ENCODE results near the gene AKR1A1. TPM values are rescaled to one million over a fixed set of nuclear protein-coding genes. Genes with fewer than 3 reads are reported as not detected.

AKR1A1 gene
- polyA plus RNA-seq, 3 donors: 219 to 245 (median 219) TPM

GRCh38 chr1:45535988-45536766 lies 14.4 kb upstream of the AKR1A1 start:
- no peak overlapping the region for H3K27ac Mint-ChIP-seq
- intact Hi-C loops (cut with micrococcal nuclease): no loop called here
- Histone ChIP-seq H3K27ac (ENCODE audit: low read depth in 1 of 2, low read length in 2 of 2) (no peak overlapping the region), H3K4me2 (replicated peaks; ENCODE audit: extremely low read depth, low read length, poor library complexity, severe bottlenecking) (no peak overlapping the region), H3K79me2 (ENCODE audit: insufficient read depth, low read length) (no peaks in the 10 kb centered on the region), H2AFZ (ENCODE audit: insufficient read depth, low read depth, low read length, poor library complexity, severe bottlenecking) (no peak overlapping the region), H3K9me3 (replicated peaks in 1 of 2; ENCODE audit: control insufficient read depth in 1 of 2, insufficient read depth in 1 of 2, low read length in 2 of 2) (no peaks in the 10 kb centered on the region), H3K36me3 (replicated peaks in 1 of 2; ENCODE audit: control insufficient read depth in 1 of 2, insufficient read depth in 2 of 2, low read length in 2 of 2) (no peaks in the 10 kb centered on the region), H3K4me3 (replicated peaks in 1 of 3; ENCODE audit: low read depth in 2 of 3, low read length in 3 of 3) (no peak overlapping the region), H3K9ac (ENCODE audit: insufficient read depth, low read length, poor library complexity, severe bottlenecking) (no peak overlapping the region), H3K27me3 (ENCODE audit: control insufficient read depth in 2 of 2, insufficient read depth in 2 of 2, low read length in 2 of 2) (no peaks in the 10 kb centered on the region), H4K20me1 (ENCODE audit: insufficient read depth, low read length) (no peaks in the 10 kb centered on the region), H3K4me1 (ENCODE audit: control insufficient read depth in 1 of 2, insufficient read depth in 2 of 2, low read length in 2 of 2) (peaks cover 18 to 33% of the 10 kb centered on the region in 2 donors)
- no CpG with 5 or more reads among the region's 6 CpGs for WGBS (ENCODE audit: insufficient coverage)
- no peaks in the 10 kb centered on the region for H3K36me3 Mint-ChIP-seq
- peaks cover 20% of the 10 kb centered on the region for H3K4me1 Mint-ChIP-seq
- H3K9me3 Mint-ChIP-seq: no peaks in the 10 kb centered on the region
- H3K27me3 Mint-ChIP-seq (ENCODE audit: low read depth in 3 of 3): peaks cover 2 to 9% (median 4%) of the 10 kb centered on the region in 3 donors
- DNase-seq: no peak
- TF ChIP-seq, protein P1, sequence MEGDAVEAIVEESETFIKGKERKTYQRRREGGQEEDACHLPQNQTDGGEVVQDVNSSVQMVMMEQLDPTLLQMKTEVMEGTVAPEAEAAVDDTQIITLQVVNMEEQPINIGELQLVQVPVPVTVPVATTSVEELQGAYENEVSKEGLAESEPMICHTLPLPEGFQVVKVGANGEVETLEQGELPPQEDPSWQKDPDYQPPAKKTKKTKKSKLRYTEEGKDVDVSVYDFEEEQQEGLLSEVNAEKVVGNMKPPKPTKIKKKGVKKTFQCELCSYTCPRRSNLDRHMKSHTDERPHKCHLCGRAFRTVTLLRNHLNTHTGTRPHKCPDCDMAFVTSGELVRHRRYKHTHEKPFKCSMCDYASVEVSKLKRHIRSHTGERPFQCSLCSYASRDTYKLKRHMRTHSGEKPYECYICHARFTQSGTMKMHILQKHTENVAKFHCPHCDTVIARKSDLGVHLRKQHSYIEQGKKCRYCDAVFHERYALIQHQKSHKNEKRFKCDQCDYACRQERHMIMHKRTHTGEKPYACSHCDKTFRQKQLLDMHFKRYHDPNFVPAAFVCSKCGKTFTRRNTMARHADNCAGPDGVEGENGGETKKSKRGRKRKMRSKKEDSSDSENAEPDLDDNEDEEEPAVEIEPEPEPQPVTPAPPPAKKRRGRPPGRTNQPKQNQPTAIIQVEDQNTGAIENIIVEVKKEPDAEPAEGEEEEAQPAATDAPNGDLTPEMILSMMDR (IDR thresholded peaks at IDR 0.05): no peak
- no peak overlapping the region for H3K4me3 Mint-ChIP-seq

DNA sequence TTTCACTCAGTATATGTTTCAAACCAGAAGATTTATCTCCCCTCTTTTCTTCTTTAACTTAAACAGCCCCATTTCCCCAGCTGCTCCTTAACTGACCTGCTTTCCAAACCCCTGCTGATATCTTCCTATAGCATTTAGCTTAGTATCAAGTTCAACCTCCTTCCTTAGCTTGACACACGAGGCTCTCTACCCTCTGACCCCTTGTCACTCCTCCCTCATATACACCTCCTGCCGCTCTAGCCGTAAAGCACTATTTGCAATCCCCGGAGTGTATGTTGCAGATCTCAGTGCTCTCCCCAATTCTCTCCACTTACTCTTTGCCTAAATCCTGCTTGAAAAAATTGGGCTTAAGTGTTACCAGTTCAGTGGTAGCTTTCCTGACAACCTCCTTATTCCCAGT lies 13.7 kb upstream of the AKR1A1 start:
- intact Hi-C loops (cut with micrococcal nuclease): no loop called here
- Histone ChIP-seq H3K36me3 (replicated peaks in 1 of 2; ENCODE audit: control insufficient read depth in 1 of 2, insufficient read depth in 2 of 2, low read length in 2 of 2) (no peaks in the 10 kb centered on the region), H2AFZ (ENCODE audit: insufficient read depth, low read depth, low read length, poor library complexity, severe bottlenecking) (no peak overlapping the region), H3K9ac (ENCODE audit: insufficient read depth, low read length, poor library complexity, severe bottlenecking) (no peak overlapping the region), H3K27ac (ENCODE audit: low read depth in 1 of 2, low read length in 2 of 2) (no peak overlapping the region), H3K4me2 (replicated peaks; ENCODE audit: extremely low read depth, low read length, poor library complexity, severe bottlenecking) (no peak overlapping the region), H3K9me3 (replicated peaks in 1 of 2; ENCODE audit: control insufficient read depth in 1 of 2, insufficient read depth in 1 of 2, low read length in 2 of 2) (no peaks in the 10 kb centered on the region), H3K27me3 (ENCODE audit: control insufficient read depth in 2 of 2, insufficient read depth in 2 of 2, low read length in 2 of 2) (no peaks in the 10 kb centered on the region), H3K4me1 (ENCODE audit: control insufficient read depth in 1 of 2, insufficient read depth in 2 of 2, low read length in 2 of 2) (peaks cover 22 to 34% of the 10 kb centered on the region in 2 donors), H4K20me1 (ENCODE audit: insufficient read depth, low read length) (no peaks in the 10 kb centered on the region), H3K79me2 (ENCODE audit: insufficient read depth, low read length) (no peaks in the 10 kb centered on the region), H3K4me3 (replicated peaks in 1 of 3; ENCODE audit: low read depth in 2 of 3, low read length in 3 of 3) (no peak overlapping the region)
- Mint-ChIP-seq H3K36me3 (no peaks in the 10 kb centered on the region), H3K4me3 (no peak overlapping the region), H3K4me1 (peaks cover 20% of the 10 kb centered on the region), H3K27ac (peak overlapping the region in 1 of 7 donors; percentile 8), H3K9me3 (no peaks in the 10 kb centered on the region), H3K27me3 (ENCODE audit: low read depth in 3 of 3) (peaks cover 2 to 9% (median 4%) of the 10 kb centered on the region in 3 donors)
- no peak for DNase-seq
- TF ChIP-seq, protein P1 (IDR thresholded peaks at IDR 0.05): no peak
- 80% methylated on average over 4 of the region's 4 CpGs for WGBS (ENCODE audit: insufficient coverage)
